WTC11 (cell line): ENCODE results near the gene ITGB3. TPM values are rescaled to one million over a fixed set of nuclear protein-coding genes. Genes with fewer than 3 reads are reported as not detected.

Experiments used
- ATAC-seq: fragments of 200-7000 bp; cut with Tn5 transposase; 2 replicates; pipeline ENCODE4 v1.10.0; 2021; ENCODE audit warnings: mild to moderate bottlenecking, moderate library complexity
- CTCF ChIA-PET: fragments of 300-600 bp; sonication (Branson Sonifier 250); formaldehyde crosslinking; loops from one replicate; lab custom pipeline; 2021; ENCODE audit warnings: antibody characterized with exemption; lab: Charles Lee
- POLR2A ChIA-PET: fragments of 350-600 bp; sonication (Branson Sonifier 250); formaldehyde crosslinking; loops from one replicate; lab custom pipeline; 2021; ENCODE audit warnings: antibody characterized with exemption; lab: Charles Lee
- DNase-seq: peaks from one replicate; pipeline ENCODE4 v3.0.0; 2021; ENCODE audit warnings: low spot score
- H3K27ac Mint-ChIP-seq: 2 replicates; pipeline ENCODE4 v1.8.0; 2021; ENCODE audit warnings: mixed read lengths
- H3K27me3 Mint-ChIP-seq: 2 replicates; pipeline ENCODE4 v1.8.0; 2021; ENCODE audit warnings: low read depth, mild to moderate bottlenecking, moderate library complexity, mixed read lengths
- H3K36me3 Mint-ChIP-seq: 2 replicates; pipeline ENCODE4 v1.8.0; 2021; ENCODE audit warnings: mixed read lengths
- H3K4me1 Mint-ChIP-seq: 2 replicates; pipeline ENCODE4 v1.8.0; 2022; ENCODE audit warnings: mixed read lengths
- H3K4me3 Mint-ChIP-seq: 2 replicates; pipeline ENCODE4 v1.8.0; 2021; ENCODE audit warnings: mild to moderate bottlenecking, moderate library complexity, mixed read lengths
- H3K9me3 Mint-ChIP-seq: 2 replicates; pipeline ENCODE4 v1.8.0; 2021; ENCODE audit warnings: mixed read lengths
- CREB1 ChIP-seq: sonication (generic); formaldehyde crosslinking; IDR thresholded peaks from 2 replicates; pipeline ENCODE4 v1.8.0; 2023; ENCODE audit warnings: mild to moderate bottlenecking, missing genetic modification reagents
- FOXP1 ChIP-seq: sonication (generic); formaldehyde crosslinking; IDR thresholded peaks from 2 replicates; pipeline ENCODE4 v1.8.0; 2022; ENCODE audit warnings: missing genetic modification reagents, mild to moderate bottlenecking, moderate library complexity, borderline replicate concordance
- JUN ChIP-seq: sonication (generic); formaldehyde crosslinking; IDR thresholded peaks from 2 replicates; pipeline ENCODE4 v1.8.0; 2023; ENCODE audit warnings: mild to moderate bottlenecking, missing genetic modification reagents
- KAT7 ChIP-seq: sonication (generic); formaldehyde crosslinking; IDR thresholded peaks from 2 replicates; pipeline ENCODE4 v1.8.1; 2023; ENCODE audit warnings: missing genetic modification reagents, mild to moderate bottlenecking, borderline replicate concordance
- MXD4 ChIP-seq: fragments of 250-450 bp; sonication (Bioruptor Pico); IDR thresholded peaks from 2 replicates; pipeline ENCODE4 v1.8.0; 2021; ENCODE audit warnings: mild to moderate bottlenecking, moderate library complexity, borderline replicate concordance
- NFE2L1 ChIP-seq: sonication (generic); formaldehyde crosslinking; IDR thresholded peaks from 2 replicates; pipeline ENCODE4 v1.8.1; 2023; ENCODE audit warnings: missing genetic modification reagents
- RELA ChIP-seq: sonication (generic); formaldehyde crosslinking; IDR thresholded peaks from 2 replicates; pipeline ENCODE4 v1.8.1; 2022; ENCODE audit warnings: missing genetic modification reagents, mild to moderate bottlenecking, borderline replicate concordance
- SMAD4 ChIP-seq: sonication (generic); formaldehyde crosslinking; IDR thresholded peaks from 2 replicates; pipeline ENCODE4 v1.8.0; 2022; ENCODE audit warnings: mild to moderate bottlenecking, missing genetic modification reagents
- SOX15 ChIP-seq: fragments of 250-450 bp; sonication (Bioruptor Pico); IDR thresholded peaks from 2 replicates; pipeline ENCODE4 v1.9.0; 2021; ENCODE audit warnings: mild to moderate bottlenecking
- TEAD1 ChIP-seq: sonication (generic); formaldehyde crosslinking; IDR thresholded peaks from 2 replicates; pipeline ENCODE4 v1.8.0; 2022; ENCODE audit warnings: mild to moderate bottlenecking, missing genetic modification reagents
- ZNF219 ChIP-seq: sonication (generic); formaldehyde crosslinking; IDR thresholded peaks from 2 replicates; pipeline ENCODE4 v1.8.0; 2023; ENCODE audit warnings: missing genetic modification reagents, mild to moderate bottlenecking, borderline replicate concordance
- ZNF263 ChIP-seq: sonication (generic); formaldehyde crosslinking; IDR thresholded peaks from 2 replicates; pipeline ENCODE4 v1.8.1; 2022; ENCODE audit warnings: low read depth, mild to moderate bottlenecking, moderate library complexity, missing genetic modification reagents
- ZNF317 ChIP-seq: sonication (generic); formaldehyde crosslinking; IDR thresholded peaks from 2 replicates; pipeline ENCODE4 v1.8.1; 2023; ENCODE audit warnings: low read depth, mild to moderate bottlenecking, moderate library complexity, missing genetic modification reagents, borderline replicate concordance
- ZNF423 ChIP-seq: fragments of 250-450 bp; sonication (Bioruptor Pico); IDR thresholded peaks from 2 replicates; pipeline ENCODE4 v2.1.2; 2022; ENCODE audit warnings: mild to moderate bottlenecking, moderate library complexity
- total RNA-seq: library from RNA; stranded (reverse); gene quantifications from 3 replicates; pipeline ENCODE4 v1.2.3, GENCODE V29; 2021
- TF ChIP-seq, protein P1 (sequence below): sonication (generic); formaldehyde crosslinking; IDR thresholded peaks from 2 replicates; pipeline ENCODE4 v1.8.1; 2023; ENCODE audit warnings: mild to moderate bottlenecking, missing genetic modification reagents
- TF ChIP-seq, protein P2 (sequence below): sonication (generic); formaldehyde crosslinking; IDR thresholded peaks from 2 replicates; pipeline ENCODE4 v1.8.0; 2023; ENCODE audit warnings: missing genetic modification reagents
- TF ChIP-seq, protein P3 (sequence below): sonication (generic); formaldehyde crosslinking; IDR thresholded peaks from 2 replicates; pipeline ENCODE4 v1.8.1; 2023; ENCODE audit warnings: mild to moderate bottlenecking, missing genetic modification reagents, moderate library complexity
- TF ChIP-seq, protein P4 (sequence below): sonication (generic); formaldehyde crosslinking; IDR thresholded peaks from 2 replicates; pipeline ENCODE4 v1.8.1; 2022; ENCODE audit warnings: mild to moderate bottlenecking, moderate library complexity, missing genetic modification reagents
- TF ChIP-seq, protein P5 (sequence below): sonication (generic); formaldehyde crosslinking; IDR thresholded peaks from 2 replicates; pipeline ENCODE4 v1.8.1; 2022; ENCODE audit warnings: low read depth, mild to moderate bottlenecking, moderate library complexity, missing genetic modification reagents, borderline replicate concordance
- TF ChIP-seq, protein P6 (sequence below): sonication (generic); formaldehyde crosslinking; IDR thresholded peaks from 2 replicates; pipeline ENCODE4 v1.8.1; 2023; ENCODE audit warnings: mild to moderate bottlenecking, missing genetic modification reagents
- TF ChIP-seq, protein P7 (sequence below): fragments of 250-450 bp; sonication (Bioruptor Pico); IDR thresholded peaks from 2 replicates; pipeline ENCODE4 v1.9.0; 2021; ENCODE audit warnings: moderate library complexity, mild to moderate bottlenecking, inconsistent platforms, borderline replicate concordance

Gene ITGB3
- total RNA-seq, 1 experiment from 2014 or later: 0.04 TPM

DNA sequence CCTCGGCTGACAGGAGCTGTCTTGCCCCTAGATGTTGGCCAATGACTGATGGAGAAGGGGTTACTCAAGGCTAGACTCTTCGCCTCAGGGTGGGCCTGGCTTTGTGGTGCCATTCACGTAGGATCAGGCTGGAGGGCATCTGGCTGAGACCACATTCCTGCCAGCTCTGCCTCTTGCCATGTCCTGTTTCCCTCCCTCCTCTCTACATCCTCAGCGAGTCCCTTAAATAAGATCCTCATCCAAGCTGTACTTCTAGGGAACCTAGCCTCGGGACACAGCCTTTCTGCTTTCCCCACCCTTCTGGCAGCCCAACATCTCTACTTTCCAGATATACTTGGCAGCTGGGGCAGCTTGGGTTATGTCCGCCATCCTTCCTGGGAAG lies 42.2 kb downstream of the ITGB3 start (continued):
- TF ChIP-seq, protein P1, sequence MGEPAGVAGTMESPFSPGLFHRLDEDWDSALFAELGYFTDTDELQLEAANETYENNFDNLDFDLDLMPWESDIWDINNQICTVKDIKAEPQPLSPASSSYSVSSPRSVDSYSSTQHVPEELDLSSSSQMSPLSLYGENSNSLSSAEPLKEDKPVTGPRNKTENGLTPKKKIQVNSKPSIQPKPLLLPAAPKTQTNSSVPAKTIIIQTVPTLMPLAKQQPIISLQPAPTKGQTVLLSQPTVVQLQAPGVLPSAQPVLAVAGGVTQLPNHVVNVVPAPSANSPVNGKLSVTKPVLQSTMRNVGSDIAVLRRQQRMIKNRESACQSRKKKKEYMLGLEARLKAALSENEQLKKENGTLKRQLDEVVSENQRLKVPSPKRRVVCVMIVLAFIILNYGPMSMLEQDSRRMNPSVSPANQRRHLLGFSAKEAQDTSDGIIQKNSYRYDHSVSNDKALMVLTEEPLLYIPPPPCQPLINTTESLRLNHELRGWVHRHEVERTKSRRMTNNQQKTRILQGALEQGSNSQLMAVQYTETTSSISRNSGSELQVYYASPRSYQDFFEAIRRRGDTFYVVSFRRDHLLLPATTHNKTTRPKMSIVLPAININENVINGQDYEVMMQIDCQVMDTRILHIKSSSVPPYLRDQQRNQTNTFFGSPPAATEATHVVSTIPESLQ (CRISPR knock-in tag): no peak
- TF ChIP-seq ZNF263 (CRISPR knock-in tag): no peak
- TF ChIP-seq SOX15 (CRISPR knock-in tag): no peak
- no peak for TF ChIP-seq KAT7
- TF ChIP-seq CREB1: no peak
- TF ChIP-seq, protein P2, sequence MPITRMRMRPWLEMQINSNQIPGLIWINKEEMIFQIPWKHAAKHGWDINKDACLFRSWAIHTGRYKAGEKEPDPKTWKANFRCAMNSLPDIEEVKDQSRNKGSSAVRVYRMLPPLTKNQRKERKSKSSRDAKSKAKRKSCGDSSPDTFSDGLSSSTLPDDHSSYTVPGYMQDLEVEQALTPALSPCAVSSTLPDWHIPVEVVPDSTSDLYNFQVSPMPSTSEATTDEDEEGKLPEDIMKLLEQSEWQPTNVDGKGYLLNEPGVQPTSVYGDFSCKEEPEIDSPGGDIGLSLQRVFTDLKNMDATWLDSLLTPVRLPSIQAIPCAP (CRISPR knock-in tag): no peak
- TF ChIP-seq ZNF423 (CRISPR knock-in tag): no peak
- no peak for TF ChIP-seq ZNF317 (CRISPR knock-in tag)
- TF ChIP-seq, protein P3, sequence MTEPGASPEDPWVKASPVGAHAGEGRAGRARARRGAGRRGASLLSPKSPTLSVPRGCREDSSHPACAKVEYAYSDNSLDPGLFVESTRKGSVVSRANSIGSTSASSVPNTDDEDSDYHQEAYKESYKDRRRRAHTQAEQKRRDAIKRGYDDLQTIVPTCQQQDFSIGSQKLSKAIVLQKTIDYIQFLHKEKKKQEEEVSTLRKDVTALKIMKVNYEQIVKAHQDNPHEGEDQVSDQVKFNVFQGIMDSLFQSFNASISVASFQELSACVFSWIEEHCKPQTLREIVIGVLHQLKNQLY (CRISPR knock-in tag): no peak
- TF ChIP-seq, all 79 proteins: peak for 0

DNA sequence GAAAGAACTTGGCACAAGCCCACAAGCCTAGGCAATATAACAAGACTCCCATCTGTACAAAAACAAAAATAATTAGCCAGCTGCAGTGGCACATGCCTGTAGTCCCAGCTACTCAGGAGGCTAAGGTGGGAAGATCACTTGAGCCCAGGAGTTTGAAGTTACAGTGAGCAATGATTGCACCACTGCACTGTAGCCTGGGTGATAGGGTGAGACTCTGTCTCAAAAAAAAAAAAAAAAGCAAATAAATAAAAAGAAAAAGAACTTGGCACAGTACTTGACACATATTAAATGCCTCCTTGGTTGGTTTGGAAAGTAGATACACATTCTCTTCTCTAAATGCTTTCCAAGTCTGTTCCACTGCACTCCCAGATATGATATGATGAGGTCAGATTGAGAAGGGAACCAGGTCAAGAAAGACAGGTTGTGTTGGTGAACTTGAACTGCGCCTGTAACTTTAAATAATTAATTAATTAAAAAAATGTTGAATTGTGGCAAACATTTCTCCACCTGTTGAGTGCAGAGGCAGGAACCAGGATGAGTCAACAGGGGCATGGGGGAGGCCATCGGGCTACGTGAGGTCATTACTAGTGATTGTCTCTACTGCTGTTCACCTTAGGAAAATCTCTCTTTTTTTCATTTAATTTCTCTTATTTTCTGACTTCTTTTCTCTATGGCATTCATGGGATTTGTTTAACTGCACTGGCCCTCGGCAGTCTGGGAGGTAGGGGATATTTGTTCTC lies 44.2 kb downstream of the ITGB3 start:
- ChIA-PET CTCF (no interaction called here), POLR2A (no interaction called here)
- DNase-seq: no peak
- Mint-ChIP-seq H3K4me1 (no peaks in the 10 kb centered on the region), H3K4me3 (no peak overlapping the region), H3K36me3 (no peaks in the 10 kb centered on the region), H3K27ac (no peak overlapping the region), H3K9me3 (peaks cover 4% of the 10 kb centered on the region; the same call in 1 of the 2 replicates), H3K27me3 (peaks cover 9% of the 10 kb centered on the region)
- TF ChIP-seq, protein P4, sequence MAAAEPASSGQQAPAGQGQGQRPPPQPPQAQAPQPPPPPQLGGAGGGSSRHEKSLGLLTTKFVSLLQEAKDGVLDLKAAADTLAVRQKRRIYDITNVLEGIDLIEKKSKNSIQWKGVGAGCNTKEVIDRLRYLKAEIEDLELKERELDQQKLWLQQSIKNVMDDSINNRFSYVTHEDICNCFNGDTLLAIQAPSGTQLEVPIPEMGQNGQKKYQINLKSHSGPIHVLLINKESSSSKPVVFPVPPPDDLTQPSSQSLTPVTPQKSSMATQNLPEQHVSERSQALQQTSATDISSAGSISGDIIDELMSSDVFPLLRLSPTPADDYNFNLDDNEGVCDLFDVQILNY (CRISPR knock-in tag): no peak
- TF ChIP-seq SMAD4 (CRISPR knock-in tag) (no peak), TEAD1 (CRISPR knock-in tag) (no peak), JUN (no peak), FOXP1 (no peak), RELA (CRISPR knock-in tag) (no peak), ZNF219 (CRISPR knock-in tag) (no peak), MXD4 (no peak), NFE2L1 (CRISPR knock-in tag) (no peak)
- TF ChIP-seq, protein P1 (CRISPR knock-in tag): no peak
- TF ChIP-seq, protein P5, sequence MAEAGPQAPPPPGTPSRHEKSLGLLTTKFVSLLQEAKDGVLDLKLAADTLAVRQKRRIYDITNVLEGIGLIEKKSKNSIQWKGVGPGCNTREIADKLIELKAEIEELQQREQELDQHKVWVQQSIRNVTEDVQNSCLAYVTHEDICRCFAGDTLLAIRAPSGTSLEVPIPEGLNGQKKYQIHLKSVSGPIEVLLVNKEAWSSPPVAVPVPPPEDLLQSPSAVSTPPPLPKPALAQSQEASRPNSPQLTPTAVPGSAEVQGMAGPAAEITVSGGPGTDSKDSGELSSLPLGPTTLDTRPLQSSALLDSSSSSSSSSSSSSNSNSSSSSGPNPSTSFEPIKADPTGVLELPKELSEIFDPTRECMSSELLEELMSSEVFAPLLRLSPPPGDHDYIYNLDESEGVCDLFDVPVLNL (CRISPR knock-in tag): no peak
- TF ChIP-seq, protein P6, sequence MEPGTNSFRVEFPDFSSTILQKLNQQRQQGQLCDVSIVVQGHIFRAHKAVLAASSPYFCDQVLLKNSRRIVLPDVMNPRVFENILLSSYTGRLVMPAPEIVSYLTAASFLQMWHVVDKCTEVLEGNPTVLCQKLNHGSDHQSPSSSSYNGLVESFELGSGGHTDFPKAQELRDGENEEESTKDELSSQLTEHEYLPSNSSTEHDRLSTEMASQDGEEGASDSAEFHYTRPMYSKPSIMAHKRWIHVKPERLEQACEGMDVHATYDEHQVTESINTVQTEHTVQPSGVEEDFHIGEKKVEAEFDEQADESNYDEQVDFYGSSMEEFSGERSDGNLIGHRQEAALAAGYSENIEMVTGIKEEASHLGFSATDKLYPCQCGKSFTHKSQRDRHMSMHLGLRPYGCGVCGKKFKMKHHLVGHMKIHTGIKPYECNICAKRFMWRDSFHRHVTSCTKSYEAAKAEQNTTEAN (CRISPR knock-in tag): no peak
- TF ChIP-seq, protein P7, sequence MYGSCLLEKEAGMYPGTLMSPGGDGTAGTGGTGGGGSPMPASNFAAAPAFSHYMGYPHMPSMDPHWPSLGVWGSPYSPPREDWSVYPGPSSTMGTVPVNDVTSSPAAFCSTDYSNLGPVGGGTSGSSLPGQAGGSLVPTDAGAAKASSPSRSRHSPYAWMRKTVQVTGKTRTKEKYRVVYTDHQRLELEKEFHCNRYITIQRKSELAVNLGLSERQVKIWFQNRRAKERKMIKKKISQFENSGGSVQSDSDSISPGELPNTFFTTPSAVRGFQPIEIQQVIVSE (CRISPR knock-in tag): no peak
- no peak for ATAC-seq
